GM19395 (cell line): ENCODE results near the gene CDCP1.

ENCODE experiments used
- ATAC-seq: cut with Tn5 transposase; IDR thresholded peaks from one replicate; pipeline ENCODE4 v1.9.1; 2021; ENCODE audit warnings: mild to moderate bottlenecking, moderate library complexity; ENCODE audit not compliant: unreplicated experiment

CDCP1 gene

GRCh38 chr3:45118615-45119071 lies 27.5 kb downstream of the CDCP1 start:
- ATAC-seq, result no peak

GRCh38 chr3:45116350-45116749 lies 29.8 kb downstream of the CDCP1 start:
- ATAC-seq, result no peak

- ATAC-seq, result no peak
These were observed 32.5 kb downstream of the CDCP1 start for GRCh38 chr3:45113625-45114050.

- ATAC-seq, result no peak
These were observed 33.2 kb downstream of the CDCP1 start for GRCh38 chr3:45112939-45113338.

- no peak for ATAC-seq
These were observed 35.7 kb downstream of the CDCP1 start for GRCh38 chr3:45110509-45110833.

GRCh38 chr3:45109771-45110508 lies 36.2 kb downstream of the CDCP1 start:
- no peak for ATAC-seq

- ATAC-seq, result no peak
These were observed 39.3 kb downstream of the CDCP1 start for GRCh38 chr3:45106874-45107273.

GRCh38 chr3:45105855-45106671 lies 40.1 kb downstream of the CDCP1 start:
- no peak for ATAC-seq

GRCh38 chr3:45104715-45105711 lies 41.2 kb downstream of the CDCP1 start:
- no peak for ATAC-seq

- no peak for ATAC-seq
These were observed 42.1 kb downstream of the CDCP1 start for GRCh38 chr3:45103753-45104714.

- ATAC-seq, result no peak
These were observed 42.8 kb downstream of the CDCP1 start for GRCh38 chr3:45103334-45103733.

GRCh38 chr3:45100981-45101407 lies 45.2 kb downstream of the CDCP1 start:
- ATAC-seq, result no peak

GRCh38 chr3:45098310-45098709 lies 47.9 kb downstream of the CDCP1 start:
- no peak for ATAC-seq

- ATAC-seq, result no peak
These were observed 48.8 kb downstream of the CDCP1 start for GRCh38 chr3:45097296-45097883.

GRCh38 chr3:45095916-45096526 lies 50.2 kb downstream of the CDCP1 start:
- no peak for ATAC-seq

- no peak for ATAC-seq
These were observed 53.0 kb downstream of the CDCP1 start for GRCh38 chr3:45093176-45093575.

GRCh38 chr3:45092132-45093031 lies 53.8 kb downstream of the CDCP1 start:
- no peak for ATAC-seq

GRCh38 chr3:45090855-45091254 lies 55.3 kb downstream of the CDCP1 start:
- no peak for ATAC-seq
